Measurements from ENCODE around the gene TMLHE.
A peak's percentile ranks its signal among the peaks of the same experiment; 100 is the strongest.
"Not testable (repeated sequence)": the region's sequence is repeated elsewhere in the genome, so short reads cannot be mapped to it uniquely, and the experiment has no call there.

TMLHE gene

GRCh38 chrX:155612312-155613224 is at the start of gene TMLHE, which contains the start of gene SPRY3:
Gene TMLHE (minus strand): TSS chrX:155612952. CDS start chrX:155545276, 67,676 bp downstream.
Gene SPRY3 (plus strand): TSS chrX:155612586.
- TF ChIP-seq CTCF (IDR thresholded peaks at IDR 0.05; ENCODE audit: low read depth, low read length): no peak

DNA sequence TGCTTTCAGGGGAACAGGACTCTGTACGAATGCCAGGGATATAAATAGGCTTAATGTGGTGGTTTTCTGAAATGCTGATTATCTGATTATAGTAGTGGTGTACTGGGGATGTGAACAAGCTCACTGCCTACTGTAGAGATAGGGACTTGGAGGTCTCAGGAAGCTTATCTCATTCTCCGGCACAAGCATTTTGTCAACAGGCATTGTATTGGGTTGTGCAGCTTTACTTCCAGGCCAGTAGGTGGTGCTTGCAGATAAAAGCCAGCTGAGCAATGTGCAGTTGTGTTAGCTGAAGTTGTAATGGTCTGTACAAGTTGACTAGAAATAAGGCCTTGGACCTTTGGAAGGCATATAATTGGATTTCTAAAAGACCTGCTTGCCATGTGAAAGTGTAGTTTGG is 49.5 kb upstream of the TMLHE start:
- H3K4me3 ChIP-seq (ENCODE audit: low read depth, low read length): no peak overlapping the region
- no peak for TF ChIP-seq CTCF (IDR thresholded peaks at IDR 0.05; ENCODE audit: low read depth, low read length)

More at GRCh38 chrX:155612312-155613224, at the start of gene TMLHE, which contains the start of gene SPRY3:
- peak within 1 kb of the TSS; percentile 73 for H3K4me3 ChIP-seq (ENCODE audit: low read depth, low read length)

- no peak for TF ChIP-seq CTCF (IDR thresholded peaks at IDR 0.05; ENCODE audit: low read depth, low read length)
- H3K4me3 ChIP-seq (ENCODE audit: low read depth, low read length): no peak overlapping the region
Observed at GRCh38 chrX:155645180-155645579, 32.4 kb upstream of the TMLHE start.

- TF ChIP-seq CTCF (IDR thresholded peaks at IDR 0.05; ENCODE audit: low read depth, low read length): no peak
- H3K4me3 ChIP-seq (ENCODE audit: low read depth, low read length): no peak overlapping the region
Observed at GRCh38 chrX:155643240-155643639, 30.5 kb upstream of the TMLHE start.

GRCh38 chrX:155641371-155641770 is 28.6 kb upstream of the TMLHE start:
- 0 out of 2 replicates have a peak overlapping the region, but pooled peaks have one; percentile 2 for H3K4me3 ChIP-seq (ENCODE audit: low read depth, low read length)

- no peak overlapping the region for H3K4me3 ChIP-seq (ENCODE audit: low read depth, low read length)
- no peak for TF ChIP-seq CTCF (IDR thresholded peaks at IDR 0.05; ENCODE audit: low read depth, low read length)
Observed at GRCh38 chrX:155637714-155638113, 25.0 kb upstream of the TMLHE start.

DNA sequence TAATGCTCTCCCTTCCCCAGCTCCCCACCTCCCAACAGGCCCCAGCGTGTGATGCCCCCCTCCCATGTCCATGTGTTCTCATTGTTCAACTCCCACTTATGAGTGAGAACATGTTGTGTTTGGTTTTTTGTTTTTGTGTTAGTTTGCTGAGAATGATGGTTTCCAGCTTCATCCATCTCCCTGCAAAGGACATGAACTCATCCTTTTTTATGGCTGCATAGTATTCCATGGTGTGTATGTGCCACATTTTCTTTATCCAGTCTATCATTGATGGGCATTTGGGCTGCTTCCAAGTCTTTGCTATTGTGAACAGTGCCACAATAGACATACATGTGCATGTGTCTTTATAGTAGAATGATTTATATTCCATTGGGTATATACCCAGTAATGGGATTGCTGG is 22.3 kb upstream of the TMLHE start:
- H3K4me3 ChIP-seq (ENCODE audit: low read depth, low read length): not testable (repeated sequence)

DNA sequence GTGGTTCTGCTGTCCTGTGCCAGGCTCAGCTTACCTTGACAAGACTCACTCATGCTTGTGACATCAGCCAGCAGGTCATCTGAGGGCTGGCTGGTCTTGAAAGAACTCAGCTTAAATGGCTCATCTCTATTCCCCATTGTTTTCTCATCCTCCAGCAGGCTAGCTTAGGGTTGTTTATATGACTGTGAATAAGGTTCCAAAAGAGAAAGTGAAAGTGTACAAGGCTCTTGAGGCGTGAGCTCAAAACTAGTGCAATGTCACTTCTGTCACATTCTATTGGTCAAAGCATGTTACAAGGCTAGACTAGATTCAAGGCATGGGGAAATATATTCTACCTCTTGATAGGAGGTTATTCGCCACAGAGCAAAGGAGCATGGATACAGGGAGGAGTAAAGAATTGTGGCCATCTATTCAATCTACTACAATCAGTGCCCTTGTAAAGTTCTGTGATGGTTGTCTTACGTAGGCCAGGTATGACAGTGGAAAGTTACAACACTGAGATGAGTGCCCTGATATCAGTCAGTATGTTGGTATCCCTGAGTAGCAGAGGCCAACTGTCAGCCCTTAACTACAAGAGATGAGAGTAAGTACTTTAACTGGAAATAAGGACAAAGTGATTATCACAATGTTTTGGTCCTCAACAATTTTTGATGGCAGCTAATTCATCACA is 19.8 kb upstream of the TMLHE start:
- TF ChIP-seq CTCF (IDR thresholded peaks at IDR 0.05; ENCODE audit: low read depth, low read length): no peak
- H3K4me3 ChIP-seq (ENCODE audit: low read depth, low read length): peak overlapping the region; percentile 13

DNA sequence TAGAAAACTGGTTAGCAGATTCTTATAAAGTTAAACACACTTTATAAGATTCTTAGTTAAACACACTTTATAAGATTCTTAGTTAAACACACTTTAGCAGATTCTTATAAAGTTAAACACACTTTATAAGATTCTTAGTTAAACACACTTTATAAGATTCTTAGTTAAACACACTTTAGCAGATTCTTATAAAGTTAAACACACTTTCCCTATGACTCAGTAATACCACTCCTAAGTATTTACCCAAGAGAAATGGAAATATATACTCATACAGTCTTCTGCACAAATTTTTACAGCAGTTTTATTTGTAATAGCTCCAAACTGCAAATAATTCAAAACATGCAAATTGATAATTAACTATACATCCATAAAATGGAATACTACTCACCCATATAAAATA is 7.4 kb upstream of the TMLHE start:
- not testable (repeated sequence) for H3K4me3 ChIP-seq (ENCODE audit: low read depth, low read length)
